Measurements from ENCODE around the gene OR10G2. TPM values are rescaled to one million over a fixed set of nuclear protein-coding genes. Genes with fewer than 3 reads are reported as not detected.
"Not testable (repeated sequence)": the region's sequence is repeated elsewhere in the genome, so short reads cannot be mapped to it uniquely, and the experiment has no call there.

Gene OR10G2
- polyA plus RNA-seq, 2 donors, result not detected

- H3K4me3 ChIP-seq (ENCODE audit: low read depth in 1 of 2, low read length in 2 of 2), result no peak overlapping the region
- 81 to 83% methylated on average over 6 of the region's 6 CpGs for WGBS, 2 donors
- H3K27me3 ChIP-seq (ENCODE audit: control insufficient read depth in 1 of 2, insufficient read depth in 2 of 2, low read length in 2 of 2), result peaks cover 0 to 2% of the 10 kb centered on the region in 2 donors
- no peak overlapping the region for H3K27ac ChIP-seq (ENCODE audit: low read depth in 2 of 2, low read length in 1 of 2)
- H3K4me1 ChIP-seq (ENCODE audit: control insufficient read depth in 2 of 2, insufficient read depth in 2 of 2, low read length in 1 of 2), result no peaks in the 10 kb centered on the region
- no peaks in the 10 kb centered on the region for H3K36me3 ChIP-seq (ENCODE audit: control insufficient read depth in 2 of 2, insufficient read depth in 2 of 2, low read length in 1 of 2)
- no peaks in the 10 kb centered on the region for H3K9me3 ChIP-seq (ENCODE audit: control insufficient read depth in 2 of 2, insufficient read depth in 1 of 2, low read depth in 1 of 2, low read length in 1 of 2)
These were observed 22.4 kb downstream of the OR10G2 start for GRCh38 chr14:21612324-21612723.

DNA sequence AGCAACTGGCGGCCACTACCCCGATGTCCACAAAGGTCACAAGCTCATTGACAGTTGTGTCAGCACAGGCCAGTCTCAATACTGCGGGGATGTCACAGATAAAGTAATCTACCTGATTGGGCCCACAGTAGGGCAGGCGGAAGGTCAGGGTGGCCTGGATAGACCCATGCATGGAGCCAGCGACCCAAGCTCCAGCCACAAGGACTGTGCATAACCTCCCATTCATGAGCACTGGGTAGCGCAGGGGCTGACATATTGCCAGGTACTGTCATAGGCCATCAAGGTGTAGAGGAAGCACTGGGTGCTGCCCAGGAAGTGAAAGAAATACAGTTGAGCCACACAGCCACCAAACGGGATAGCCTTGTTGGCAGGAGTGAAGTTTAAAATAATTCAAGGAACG lies 32.6 kb downstream of the OR10G2 start:
- not testable (repeated sequence) for H3K9me3 ChIP-seq (ENCODE audit: control insufficient read depth in 2 of 2, insufficient read depth in 1 of 2, low read depth in 1 of 2, low read length in 1 of 2); H3K36me3 ChIP-seq (ENCODE audit: control insufficient read depth in 2 of 2, insufficient read depth in 2 of 2, low read length in 1 of 2); H3K4me1 ChIP-seq (ENCODE audit: control insufficient read depth in 2 of 2, insufficient read depth in 2 of 2, low read length in 1 of 2); H3K27ac ChIP-seq (ENCODE audit: low read depth in 2 of 2, low read length in 1 of 2); H3K4me3 ChIP-seq (ENCODE audit: low read depth in 1 of 2, low read length in 2 of 2); H3K27me3 ChIP-seq (ENCODE audit: control insufficient read depth in 1 of 2, insufficient read depth in 2 of 2, low read length in 2 of 2)
- WGBS, 2 donors, result 83 to 90% methylated on average over 6 to 8 of the region's 8 CpGs

GRCh38 chr14:21589317-21589716 lies 45.4 kb downstream of the OR10G2 start:
- no peaks in the 10 kb centered on the region for H3K36me3 ChIP-seq (ENCODE audit: control insufficient read depth in 2 of 2, insufficient read depth in 2 of 2, low read length in 1 of 2)
- H3K27me3 ChIP-seq (ENCODE audit: control insufficient read depth in 1 of 2, insufficient read depth in 2 of 2, low read length in 2 of 2), result no peaks in the 10 kb centered on the region
- no peak overlapping the region for H3K27ac ChIP-seq (ENCODE audit: low read depth in 2 of 2, low read length in 1 of 2)
- H3K4me3 ChIP-seq (ENCODE audit: low read depth in 1 of 2, low read length in 2 of 2), result no peak overlapping the region
- no peaks in the 10 kb centered on the region for H3K4me1 ChIP-seq (ENCODE audit: control insufficient read depth in 2 of 2, insufficient read depth in 2 of 2, low read length in 1 of 2)
- H3K9me3 ChIP-seq (ENCODE audit: control insufficient read depth in 2 of 2, insufficient read depth in 1 of 2, low read depth in 1 of 2, low read length in 1 of 2), result peaks cover 3 to 9% of the 10 kb centered on the region in 2 donors
- 71 to 72% methylated on average over 4 of the region's 4 CpGs for WGBS, 2 donors

Other genes with a start within 250 kb of the OR10G2 start
- 10 to 100 TPM; 22.4 to 27.2 TPM for gene CHD8, start 178.8 kb downstream of the OR10G2 start, polyA plus RNA-seq
- gene RAB2B, start 158.0 kb downstream of the OR10G2 start, polyA plus RNA-seq, result 1 to 10 TPM; 6.8 to 7.0 TPM
- gene TOX4, start 157.7 kb downstream of the OR10G2 start, polyA plus RNA-seq, result 10 to 100 TPM; 16.6 to 36.0 TPM
- 10 to 100 TPM; 26.0 to 34.6 TPM for gene METTL3, start 123.6 kb downstream of the OR10G2 start, polyA plus RNA-seq
- gene SALL2, start 108.6 kb downstream of the OR10G2 start, polyA plus RNA-seq, result 1 to 10 TPM in 1 of 2 donors, under 1 TPM in 1; 0.98 to 1.8 TPM
- gene OR10G3, start 54.9 kb downstream of the OR10G2 start, polyA plus RNA-seq, result not detected
- not detected for gene OR4E2, start 18.9 kb upstream of the OR10G2 start, polyA plus RNA-seq
- gene OR4E1, start 38.9 kb upstream of the OR10G2 start, polyA plus RNA-seq, result not detected